Stimulated activated CD4-positive, alpha-beta T cell treated with anti-CD3 and anti-CD28 coated beads, Interleukin-4, amount 100 ng/mL, for 1 hour (primary cell): ENCODE results near the gene LNX2.

ENCODE experiments used
- DNase-seq: peaks from one replicate; pipeline ENCODE4 v3.0.0-alpha.2; 2020

LNX2 gene

GRCh38 chr13:27497563-27498230, 122.6 kb downstream of the LNX2 start:
- no peak for DNase-seq

GRCh38 chr13:27496536-27497273, 123.6 kb downstream of the LNX2 start:
- DNase-seq: no peak

GRCh38 chr13:27496006-27496405, 124.3 kb downstream of the LNX2 start:
- no peak for DNase-seq
